Neural cell (in vitro differentiated cells): ENCODE results near the gene METTL26. TPM values are rescaled to one million over a fixed set of nuclear protein-coding genes. Genes with fewer than 3 reads are reported as not detected.
A peak's percentile ranks its signal among the peaks of the same experiment; 100 is the strongest.

ENCODE experiments used
- H2AFZ ChIP-seq: fragments of 200-600, 300-800 bp; sonication (generic), shearing (Covaris generic); 2 replicates; pipeline ENCODE4 v1.6.0; 2014; ENCODE audit warnings: low read depth, mild to moderate bottlenecking, antibody characterized with exemption, low read length, moderate library complexity
- H3F3A ChIP-seq: fragments of 200-600 bp; shearing (Covaris generic); 2 replicates; pipeline ENCODE4 v1.6.1; 2016; ENCODE audit warnings: mild to moderate bottlenecking, moderate library complexity, mixed read lengths, antibody characterized with exemption, low read length; ENCODE audit not compliant: insufficient read depth, poor library complexity, severe bottlenecking
- H3K27ac ChIP-seq: fragments of 200-600, 300-800 bp; sonication (generic), shearing (Covaris generic); 2 replicates; pipeline ENCODE4 v1.5.1; 2014; ENCODE audit warnings: mild to moderate bottlenecking, low read length, moderate library complexity
- H3K27me3 ChIP-seq: fragments of 300-800, 200-600 bp; sonication (generic), shearing (Covaris generic); 2 replicates; pipeline ENCODE4 v1.6.0; 2014; ENCODE audit warnings: mild to moderate bottlenecking, low read depth, low read length, moderate library complexity; ENCODE audit not compliant: insufficient read depth
- H3K36me3 ChIP-seq: fragments of 300-800, 200-600 bp; sonication (generic), shearing (Covaris generic); 2 replicates; pipeline ENCODE4 v1.5.1; 2014; ENCODE audit warnings: mild to moderate bottlenecking, antibody characterized with exemption, low read length, moderate library complexity; ENCODE audit not compliant: insufficient read depth
- H3K4me2 ChIP-seq: fragments of 300-800, 200-600 bp; sonication (generic), shearing (Covaris generic); 2 replicates; pipeline ENCODE4 v1.6.0; 2014; ENCODE audit warnings: mild to moderate bottlenecking, low read length
- H3K4me3 ChIP-seq: fragments of 300-800, 200-600 bp; sonication (generic), shearing (Covaris generic); 2 replicates; pipeline ENCODE4 v1.5.1; 2014; ENCODE audit warnings: mild to moderate bottlenecking, low read length, moderate library complexity
- H3K79me2 ChIP-seq: fragments of 200-600 bp; shearing (Covaris generic); replicated peaks from 2 replicates; pipeline ENCODE4 v1.6.0; 2014; ENCODE audit warnings: mild to moderate bottlenecking, low read length, moderate library complexity; ENCODE audit not compliant: insufficient read depth
- H3K9ac ChIP-seq: fragments of 300-800, 200-600 bp; sonication (generic), shearing (Covaris generic); 2 replicates; pipeline ENCODE4 v1.6.1; 2016; ENCODE audit warnings: mild to moderate bottlenecking, low read length, mixed read lengths
- H3K9me2 ChIP-seq: fragments of 200-600 bp; shearing (Covaris generic); 2 replicates; pipeline ENCODE4 v1.6.1; 2016; ENCODE audit warnings: mild to moderate bottlenecking, low read length, mixed read lengths; ENCODE audit not compliant: insufficient read depth
- H3K9me3 ChIP-seq: fragments of 200-600, 300-800 bp; sonication (generic), shearing (Covaris generic); 2 replicates; pipeline ENCODE4 v1.6.1; 2016; ENCODE audit warnings: mild to moderate bottlenecking, mixed run types, low read length, moderate library complexity, mixed read lengths
- H4K20me1 ChIP-seq: fragments of 200-600 bp; shearing (Covaris generic); 2 replicates; pipeline ENCODE4 v1.6.1; 2016; ENCODE audit warnings: mild to moderate bottlenecking, mixed run types; ENCODE audit not compliant: insufficient read depth
- CTCF ChIP-seq: fragments of 450-650 bp; IDR thresholded peaks from 2 replicates; pipeline ENCODE4 v1.5.1; 2014; ENCODE audit warnings: antibody characterized with exemption, mild to moderate bottlenecking, moderate library complexity; ENCODE audit not compliant: poor library complexity, severe bottlenecking
- EP300 ChIP-seq: fragments of 450-650 bp; conservative IDR thresholded peaks from 2 replicates; pipeline ENCODE4 v1.6.1; 2014; ENCODE audit warnings: antibody characterized with exemption, mild to moderate bottlenecking, moderate library complexity; ENCODE audit not compliant: poor library complexity, severe bottlenecking
- EZH2 ChIP-seq: fragments of 200-600, 300-800 bp; shearing (Covaris generic), sonication (generic); IDR thresholded peaks from 2 replicates; pipeline ENCODE4 v1.6.1; 2014; ENCODE audit warnings: antibody characterized with exemption, low read length, borderline replicate concordance, mild to moderate bottlenecking; ENCODE audit not compliant: insufficient read depth, poor library complexity, severe bottlenecking
- MXI1 ChIP-seq: fragments of 450-650 bp; conservative IDR thresholded peaks from 2 replicates; pipeline ENCODE4 v1.6.1; 2014; ENCODE audit warnings: antibody characterized with exemption, mild to moderate bottlenecking; ENCODE audit not compliant: poor library complexity, severe bottlenecking
- POLR2AphosphoS5 ChIP-seq: IDR thresholded peaks from 2 replicates; pipeline ENCODE4 v1.6.1; 2012
- RAD21 ChIP-seq: fragments of 450-650 bp; conservative IDR thresholded peaks from 2 replicates; pipeline ENCODE4 v1.6.1; 2014; ENCODE audit warnings: antibody characterized with exemption, mild to moderate bottlenecking, moderate library complexity
- SMC3 ChIP-seq: fragments of 450-650 bp; conservative IDR thresholded peaks from 2 replicates; pipeline ENCODE4 v1.6.1; 2014; ENCODE audit warnings: antibody characterized with exemption, mild to moderate bottlenecking, moderate library complexity; ENCODE audit not compliant: poor library complexity
- TAF1 ChIP-seq: IDR thresholded peaks from 2 replicates; pipeline ENCODE4 v1.6.1; 2012; ENCODE audit warnings: low read depth
- polyA plus RNA-seq: library from polyadenylated mRNA; depleted of rRNA; stranded (reverse); fragments of >200 nt; gene quantifications from 2 replicates; pipeline ENCODE4 v1.2.3, GENCODE V29; 2014
- TF ChIP-seq, protein P1 (sequence below): IDR thresholded peaks from 2 replicates; pipeline ENCODE4 v1.6.1; 2012; ENCODE audit warnings: borderline replicate concordance

METTL26 gene
- polyA plus RNA-seq, 1 donor from 2014 or later, result 127 TPM

GRCh38 chr16:681746-682427, 45.8 kb upstream of the METTL26 start:
- Histone ChIP-seq H3K79me2 (peaks cover 20% of the 10 kb centered on the region), H3K27me3 (no peaks in the 10 kb centered on the region), H3F3A (no peaks in the 10 kb centered on the region), H3K36me3 (no peaks in the 10 kb centered on the region), H3K9me2 (no peaks in the 10 kb centered on the region), H2AFZ (no peak overlapping the region), H4K20me1 (peaks cover 6% of the 10 kb centered on the region), H3K9me3 (no peaks in the 10 kb centered on the region), H3K9ac (no peak overlapping the region), H3K27ac (no peak overlapping the region), H3K4me2 (no peak overlapping the region), H3K4me3 (peak overlapping the region; percentile 70)
- no peak for TF ChIP-seq POLR2AphosphoS5
- no peak for TF ChIP-seq SMC3
- TF ChIP-seq, protein P1, sequence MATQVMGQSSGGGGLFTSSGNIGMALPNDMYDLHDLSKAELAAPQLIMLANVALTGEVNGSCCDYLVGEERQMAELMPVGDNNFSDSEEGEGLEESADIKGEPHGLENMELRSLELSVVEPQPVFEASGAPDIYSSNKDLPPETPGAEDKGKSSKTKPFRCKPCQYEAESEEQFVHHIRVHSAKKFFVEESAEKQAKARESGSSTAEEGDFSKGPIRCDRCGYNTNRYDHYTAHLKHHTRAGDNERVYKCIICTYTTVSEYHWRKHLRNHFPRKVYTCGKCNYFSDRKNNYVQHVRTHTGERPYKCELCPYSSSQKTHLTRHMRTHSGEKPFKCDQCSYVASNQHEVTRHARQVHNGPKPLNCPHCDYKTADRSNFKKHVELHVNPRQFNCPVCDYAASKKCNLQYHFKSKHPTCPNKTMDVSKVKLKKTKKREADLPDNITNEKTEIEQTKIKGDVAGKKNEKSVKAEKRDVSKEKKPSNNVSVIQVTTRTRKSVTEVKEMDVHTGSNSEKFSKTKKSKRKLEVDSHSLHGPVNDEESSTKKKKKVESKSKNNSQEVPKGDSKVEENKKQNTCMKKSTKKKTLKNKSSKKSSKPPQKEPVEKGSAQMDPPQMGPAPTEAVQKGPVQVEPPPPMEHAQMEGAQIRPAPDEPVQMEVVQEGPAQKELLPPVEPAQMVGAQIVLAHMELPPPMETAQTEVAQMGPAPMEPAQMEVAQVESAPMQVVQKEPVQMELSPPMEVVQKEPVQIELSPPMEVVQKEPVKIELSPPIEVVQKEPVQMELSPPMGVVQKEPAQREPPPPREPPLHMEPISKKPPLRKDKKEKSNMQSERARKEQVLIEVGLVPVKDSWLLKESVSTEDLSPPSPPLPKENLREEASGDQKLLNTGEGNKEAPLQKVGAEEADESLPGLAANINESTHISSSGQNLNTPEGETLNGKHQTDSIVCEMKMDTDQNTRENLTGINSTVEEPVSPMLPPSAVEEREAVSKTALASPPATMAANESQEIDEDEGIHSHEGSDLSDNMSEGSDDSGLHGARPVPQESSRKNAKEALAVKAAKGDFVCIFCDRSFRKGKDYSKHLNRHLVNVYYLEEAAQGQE, result no peak
- TF ChIP-seq EZH2, result no peak
- no peak for TF ChIP-seq CTCF
- no peak for TF ChIP-seq TAF1
- no peak for TF ChIP-seq EP300
- no peak for TF ChIP-seq MXI1
- no peak for TF ChIP-seq RAD21

GRCh38 chr16:680967-681745, 45.1 kb upstream of the METTL26 start:
- TF ChIP-seq RAD21, result no peak
- peak overlapping the region; percentile 74 for H3K9ac ChIP-seq
- H3K4me2 ChIP-seq, result peak overlapping the region; percentile 93
- peak overlapping the region; percentile 70 for H3K4me3 ChIP-seq
- H3K79me2 ChIP-seq, result peaks cover 20% of the 10 kb centered on the region
- no peaks in the 10 kb centered on the region for H3K9me3 ChIP-seq
- H3F3A ChIP-seq, result no peaks in the 10 kb centered on the region
- H4K20me1 ChIP-seq, result peaks cover 6% of the 10 kb centered on the region
- H3K27me3 ChIP-seq, result no peaks in the 10 kb centered on the region
- H2AFZ ChIP-seq, result no peak overlapping the region
- no peaks in the 10 kb centered on the region for H3K9me2 ChIP-seq
- H3K36me3 ChIP-seq, result no peaks in the 10 kb centered on the region
- H3K27ac ChIP-seq, result no peak overlapping the region
